Measurements from ENCODE around the gene TRAPPC3.

GRCh38 chr1:36179220-36179600 lies 29.9 kb upstream of the TRAPPC3 start:
- TF ChIP-seq CTCF (IDR thresholded peaks at IDR 0.05; ENCODE audit: low read depth, low read length, poor library complexity, severe bottlenecking) (no peak), EZH2phosphoT487 (IDR thresholded peaks at IDR 0.05; ENCODE audit: borderline replicate concordance, low read length) (no peak)
